Caco-2 (cell line): ENCODE results near the gene FXR2. TPM values are rescaled to one million over a fixed set of nuclear protein-coding genes. Genes with fewer than 3 reads are reported as not detected.

Experiments
- total RNA-seq: library from RNA; stranded (reverse); gene quantifications from 2 replicates; pipeline ENCODE4 v1.2.3, GENCODE V29; 2022

The FXR2 gene
- total RNA-seq, 1 experiment from 2014 or later, result 25.3 TPM

Other genes with a start within 250 kb of the FXR2 start
- gene TNK1, start 233.8 kb downstream of the FXR2 start, total RNA-seq, result 6.1 and 6.4 TPM in 2 replicates
- gene PLSCR3, start 220.4 kb downstream of the FXR2 start, total RNA-seq, result 12.7 and 14.5 TPM in 2 replicates
- 40.2 and 41.3 TPM in 2 replicates for gene TMEM256, start 210.8 kb downstream of the FXR2 start, total RNA-seq
- 12.6 and 16.1 TPM in 2 replicates for gene NLGN2, start 207.1 kb downstream of the FXR2 start, total RNA-seq
- gene SPEM1, start 194.6 kb downstream of the FXR2 start, total RNA-seq, result 0.52 TPM in 1 of 2 replicates, not detected in the other
- not detected in 2 replicates for gene SPEM2, start 189.3 kb downstream of the FXR2 start, total RNA-seq
- gene SPEM3, start 186.0 kb downstream of the FXR2 start, total RNA-seq, result not detected in 2 replicates
- 2.9 and 3.7 TPM in 2 replicates for gene TMEM102, start 179.5 kb downstream of the FXR2 start, total RNA-seq
- gene FGF11, start 175.4 kb downstream of the FXR2 start, total RNA-seq, result 0.91 and 1.3 TPM in 2 replicates
- gene CHRNB1, start 169.8 kb downstream of the FXR2 start, total RNA-seq, result 1.7 and 2.6 TPM in 2 replicates
- 15.5 and 16.5 TPM in 2 replicates for gene ZBTB4, start 135.3 kb downstream of the FXR2 start, total RNA-seq
- gene SLC35G6, start 133.5 kb downstream of the FXR2 start, total RNA-seq, result not detected in 2 replicates
- 69.8 and 72.1 TPM in 2 replicates for gene POLR2A, start 130.5 kb downstream of the FXR2 start, total RNA-seq
- gene TNFSF12, start 65.8 kb downstream of the FXR2 start, total RNA-seq, result not detected in 2 replicates
- 0.20 TPM in 1 of 2 replicates, not detected in the other for gene TNFSF13, start 56.1 kb downstream of the FXR2 start, total RNA-seq
- gene SENP3, start 53.0 kb downstream of the FXR2 start, total RNA-seq, result 29.2 and 30.2 TPM in 2 replicates
- gene CD68, start 35.3 kb downstream of the FXR2 start, total RNA-seq, result 1.1 and 1.6 TPM in 2 replicates
- 44.2 and 49.7 TPM in 2 replicates for gene MPDU1, start 31.0 kb downstream of the FXR2 start, total RNA-seq
- 0.53 TPM in 1 of 2 replicates, not detected in the other for gene SOX15, start 24.8 kb downstream of the FXR2 start, total RNA-seq
- 33.0 TPM in 2 replicates for gene SAT2, start 12.9 kb upstream of the FXR2 start, total RNA-seq
- 0.93 and 1.2 TPM in 2 replicates for gene SHBG, start 15.2 kb upstream of the FXR2 start, total RNA-seq
- gene ATP1B2, start 36.0 kb upstream of the FXR2 start, total RNA-seq, result 0.11 and 0.14 TPM in 2 replicates
- gene TP53, start 72.6 kb upstream of the FXR2 start, total RNA-seq, result 9.2 and 11.1 TPM in 2 replicates
- 13.6 and 15.2 TPM in 2 replicates for gene WRAP53, start 73.6 kb upstream of the FXR2 start, total RNA-seq
- 4.1 and 5.1 TPM in 2 replicates for gene EFNB3, start 90.3 kb upstream of the FXR2 start, total RNA-seq
- 1.9 and 2.8 TPM in 2 replicates for gene DNAH2, start 102.8 kb upstream of the FXR2 start, total RNA-seq
- 27.4 and 27.9 TPM in 2 replicates for gene KDM6B, start 219.3 kb upstream of the FXR2 start, total RNA-seq
- 2.5 and 3.2 TPM in 2 replicates for gene TMEM88, start 240.2 kb upstream of the FXR2 start, total RNA-seq
- 20.9 and 27.4 TPM in 2 replicates for gene NAA38, start 242.7 kb upstream of the FXR2 start, total RNA-seq
- 6.1 and 7.3 TPM in 2 replicates for gene CYB5D1, start 243.1 kb upstream of the FXR2 start, total RNA-seq